ENCODE data around the gene NKPD1. TPM values are rescaled to one million over a fixed set of nuclear protein-coding genes. Genes with fewer than 3 reads are reported as not detected.

The NKPD1 gene
- total and polyA plus RNA-seq, 9 of the 15 experiments (the other 6 are each of a cell fraction or from before 2014, with no cell fraction given) = 0.03 to 0.09 (median 0.04) TPM; not detected in 5

GRCh38 chr19:45154064-45154827 lies 6.5 kb downstream of the NKPD1 start (continued):
- no peak for TF ChIP-seq PRPF4 (IDR thresholded peaks at IDR 0.05; ENCODE audit: insufficient read depth, low read depth, low read length, poor library complexity, severe bottlenecking)
- TF ChIP-seq NR2C2 (CRISPR knock-in tag; IDR thresholded peaks at IDR 0.05) = 0 out of 2 replicates have a peak, but pooled peaks have one; percentile 47
- peak; percentile 82 for TF ChIP-seq NR2C2 (tag; IDR thresholded peaks at IDR 0.05)
- TF ChIP-seq ZNF253 (CRISPR knock-in tag; conservative IDR thresholded peaks at IDR 0.05) = no peak
- TF ChIP-seq DACH1 (IDR thresholded peaks at IDR 0.05; ENCODE audit: partially characterized antibody) = no peak
- TF ChIP-seq ZNF445 (CRISPR knock-in tag; IDR thresholded peaks at IDR 0.05; ENCODE audit: low read depth) = no peak
- TF ChIP-seq STAG1 (CRISPR knock-in tag; IDR thresholded peaks at IDR 0.05; ENCODE audit: borderline replicate concordance) = no peak
- no peak for TF ChIP-seq ARNT (IDR thresholded peaks at IDR 0.05)
- no peak for TF ChIP-seq CAMTA2 (CRISPR knock-in tag; conservative IDR thresholded peaks at IDR 0.05)
- TF ChIP-seq, protein P1, sequence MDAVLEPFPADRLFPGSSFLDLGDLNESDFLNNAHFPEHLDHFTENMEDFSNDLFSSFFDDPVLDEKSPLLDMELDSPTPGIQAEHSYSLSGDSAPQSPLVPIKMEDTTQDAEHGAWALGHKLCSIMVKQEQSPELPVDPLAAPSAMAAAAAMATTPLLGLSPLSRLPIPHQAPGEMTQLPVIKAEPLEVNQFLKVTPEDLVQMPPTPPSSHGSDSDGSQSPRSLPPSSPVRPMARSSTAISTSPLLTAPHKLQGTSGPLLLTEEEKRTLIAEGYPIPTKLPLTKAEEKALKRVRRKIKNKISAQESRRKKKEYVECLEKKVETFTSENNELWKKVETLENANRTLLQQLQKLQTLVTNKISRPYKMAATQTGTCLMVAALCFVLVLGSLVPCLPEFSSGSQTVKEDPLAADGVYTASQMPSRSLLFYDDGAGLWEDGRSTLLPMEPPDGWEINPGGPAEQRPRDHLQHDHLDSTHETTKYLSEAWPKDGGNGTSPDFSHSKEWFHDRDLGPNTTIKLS (IDR thresholded peaks at IDR 0.05; ENCODE audit: borderline replicate concordance, low read depth) = no peak
- TF ChIP-seq ETS1 (conservative IDR thresholded peaks at IDR 0.05; ENCODE audit: control insufficient read depth, low read depth, low read length) = peak; percentile 36; the same call in 1 of the 2 replicates
- peak; percentile 94 for TF ChIP-seq REST (IDR thresholded peaks at IDR 0.05; ENCODE audit: borderline replicate concordance)
- TF ChIP-seq REST (CRISPR knock-in tag; IDR thresholded peaks at IDR 0.05; ENCODE audit: low read depth) = no peak
- peak; percentile 63 for TF ChIP-seq SP1 (CRISPR knock-in tag; IDR thresholded peaks at IDR 0.05)
- TF ChIP-seq RNF2 (IDR thresholded peaks at IDR 0.05) = peak; percentile 32; the same call in 1 of the 2 replicates
- no peak for TF ChIP-seq KDM2B (CRISPR knock-in tag; IDR thresholded peaks at IDR 0.05)

Data from K562 (cell line).